HG02981 (cell line): ENCODE measurements around the gene SLC27A5.
A peak's percentile ranks its signal among the peaks of the same experiment; 100 is the strongest.
"Not testable (repeated sequence)": the region's sequence is repeated elsewhere in the genome, so short reads cannot be mapped to it uniquely, and the experiment has no call there.

ENCODE experiments used
- ATAC-seq: cut with Tn5 transposase; IDR thresholded peaks from one replicate; pipeline ENCODE4 v1.9.1; 2021; ENCODE audit warnings: mild to moderate bottlenecking, moderate library complexity; ENCODE audit not compliant: unreplicated experiment

SLC27A5 gene

GRCh38 chr19:58529405-58529804 lies 17.6 kb upstream of the SLC27A5 start:
- ATAC-seq: no peak

GRCh38 chr19:58522709-58523108 lies 10.9 kb upstream of the SLC27A5 start:
- ATAC-seq: no peak

- no peak for ATAC-seq
Measured at GRCh38 chr19:58521651-58522050, 9.9 kb upstream of the SLC27A5 start.

GRCh38 chr19:58520257-58520599 lies 8.4 kb upstream of the SLC27A5 start:
- no peak for ATAC-seq

GRCh38 chr19:58519355-58520256 lies 7.8 kb upstream of the SLC27A5 start, which contains the start of gene ZBTB45:
Gene ZBTB45 (minus strand): TSS chr19:58519810. CDS start chr19:58517673, 2,137 bp downstream.
- ATAC-seq: peak; percentile 70

GRCh38 chr19:58519087-58519354 lies 7.2 kb upstream of the SLC27A5 start:
- no peak for ATAC-seq

GRCh38 chr19:58518256-58519086 lies 6.7 kb upstream of the SLC27A5 start:
- no peak for ATAC-seq

- ATAC-seq: no peak
Measured at GRCh38 chr19:58516964-58517833, 5.4 kb upstream of the SLC27A5 start.

GRCh38 chr19:58516246-58516836 lies 4.5 kb upstream of the SLC27A5 start:
- ATAC-seq: no peak

GRCh38 chr19:58515259-58515658 lies 3.5 kb upstream of the SLC27A5 start:
- ATAC-seq: no peak

- ATAC-seq: no peak
Measured at GRCh38 chr19:58514564-58515022, 2.8 kb upstream of the SLC27A5 start.

- peak; percentile 72 for ATAC-seq
Measured at GRCh38 chr19:58513694-58514563, 2.1 kb upstream of the SLC27A5 start.

GRCh38 chr19:58513213-58513693 lies 1.5 kb upstream of the SLC27A5 start:
- ATAC-seq: no peak

- no peak for ATAC-seq
Measured at GRCh38 chr19:58510084-58510862, 1.5 kb downstream of the SLC27A5 start.

- no peak for ATAC-seq
Measured at GRCh38 chr19:58509731-58510083, 2.1 kb downstream of the SLC27A5 start.

- not testable (repeated sequence) for ATAC-seq
Measured at GRCh38 chr19:58507602-58508223, 4.1 kb downstream of the SLC27A5 start.

GRCh38 chr19:58500242-58500641 lies 11.6 kb downstream of the SLC27A5 start:
- ATAC-seq: no peak
